Activated naive CD8-positive, alpha-beta T cell (primary cell): Measurements from ENCODE around the gene PARVG.
"Not testable (repeated sequence)": the region's sequence is repeated elsewhere in the genome, so short reads cannot be mapped to it uniquely, and the experiment has no call there.

Experiments
- H3K27ac Mint-ChIP-seq: one replicate; pipeline ENCODE4 v1.8.0; 2021; ENCODE audit warnings: mixed read lengths
- H3K27me3 Mint-ChIP-seq: one replicate; pipeline ENCODE4 v1.8.0; 2021; ENCODE audit warnings: mixed read lengths
- H3K36me3 Mint-ChIP-seq: one replicate; pipeline ENCODE4 v1.8.0; 2021; ENCODE audit warnings: mixed read lengths
- H3K4me1 Mint-ChIP-seq: one replicate; pipeline ENCODE4 v1.8.0; 2021; ENCODE audit warnings: low read depth, mixed read lengths
- H3K4me3 Mint-ChIP-seq: one replicate; pipeline ENCODE4 v1.8.0; 2021; ENCODE audit warnings: mild to moderate bottlenecking, mixed read lengths
- H3K9me3 Mint-ChIP-seq: one replicate; pipeline ENCODE4 v1.8.0; 2021; ENCODE audit warnings: low read depth, mixed read lengths

The PARVG gene

DNA sequence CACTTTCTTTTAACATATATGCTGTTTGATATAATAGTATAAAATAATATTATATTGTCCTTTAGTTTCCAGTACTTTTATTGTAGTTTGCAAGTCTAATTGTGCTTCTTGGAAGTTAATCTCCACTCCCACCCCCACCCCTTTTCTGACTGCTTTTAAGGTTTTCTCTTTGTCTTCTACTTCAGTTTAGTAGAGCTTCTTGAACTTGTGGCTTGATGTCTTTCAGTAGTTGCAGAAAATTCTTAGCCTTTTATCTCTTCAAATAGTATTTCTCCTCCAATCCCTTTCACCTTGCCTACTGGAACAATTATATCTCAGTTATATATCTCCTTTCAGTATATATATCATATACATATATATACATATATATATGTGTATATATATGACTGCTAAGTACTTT is 56.6 kb downstream of the PARVG start:
- no peaks in the 10 kb centered on the region for H3K36me3 Mint-ChIP-seq
- no peak overlapping the region for H3K27ac Mint-ChIP-seq
- peaks cover 3% of the 10 kb centered on the region for H3K9me3 Mint-ChIP-seq
- H3K4me1 Mint-ChIP-seq, result no peaks in the 10 kb centered on the region
- peaks cover 8% of the 10 kb centered on the region for H3K27me3 Mint-ChIP-seq
- H3K4me3 Mint-ChIP-seq, result no peak overlapping the region

DNA sequence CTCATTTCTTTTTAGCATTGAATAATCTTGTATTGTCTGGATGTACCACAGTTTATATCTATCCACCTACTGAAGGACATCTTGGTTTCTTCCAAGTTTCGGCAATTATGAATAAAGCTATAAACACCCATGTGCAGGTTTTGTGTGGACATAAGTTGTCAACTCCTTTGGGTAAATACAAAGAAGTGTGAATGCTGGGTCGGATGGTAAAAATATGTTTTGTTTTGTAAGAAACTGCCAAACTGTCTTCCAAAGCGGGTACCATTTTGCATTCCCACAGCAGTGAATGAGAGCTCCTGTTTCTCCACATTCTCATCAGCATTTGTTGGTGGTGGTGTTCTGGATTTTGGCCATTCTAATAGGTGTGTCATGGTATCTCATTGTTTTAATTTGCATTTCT is 60.4 kb downstream of the PARVG start:
- not testable (repeated sequence) for H3K4me3 Mint-ChIP-seq, H3K9me3 Mint-ChIP-seq, H3K4me1 Mint-ChIP-seq, H3K36me3 Mint-ChIP-seq, H3K27ac Mint-ChIP-seq
- peaks cover 19% of the 10 kb centered on the region for H3K27me3 Mint-ChIP-seq

DNA sequence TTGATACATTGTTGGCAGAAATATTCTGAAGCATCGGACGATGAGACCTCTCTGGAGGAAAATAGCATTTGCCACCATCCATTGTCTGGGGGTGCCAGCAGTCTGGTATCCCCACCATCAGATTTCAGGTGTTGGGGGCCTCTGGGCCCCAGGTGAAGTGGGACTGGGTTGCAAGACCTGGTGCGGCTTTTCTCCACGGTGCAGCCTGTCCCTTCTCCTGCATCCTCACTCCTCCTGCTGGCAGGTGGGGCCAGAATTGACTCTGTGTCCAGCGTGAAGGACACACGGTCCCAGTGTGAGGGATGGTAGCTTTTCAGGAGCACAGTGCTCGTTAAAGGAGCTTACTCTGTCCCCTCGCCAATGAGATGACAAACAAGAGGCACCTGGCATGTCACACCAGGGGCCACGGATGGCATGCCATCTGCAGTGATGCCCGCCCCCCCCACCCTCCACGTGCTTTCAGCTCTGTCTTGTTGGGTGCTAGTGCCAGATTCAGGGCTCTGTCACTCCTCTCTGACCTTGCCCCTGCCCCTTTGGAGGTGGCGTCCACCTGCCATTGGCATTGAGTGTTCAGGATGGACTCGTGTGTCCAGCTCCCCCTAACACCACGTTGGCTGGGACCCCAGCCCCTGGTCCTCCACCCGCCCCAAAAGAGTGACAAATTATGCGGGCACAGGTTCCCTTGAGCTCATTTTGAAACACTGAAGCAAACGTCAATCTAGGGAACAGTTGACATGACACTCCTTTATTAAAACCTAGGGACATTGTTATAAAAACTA is 62.4 kb downstream of the PARVG start:
- peaks cover 17% of the 10 kb centered on the region for H3K27me3 Mint-ChIP-seq
- H3K4me1 Mint-ChIP-seq, result no peaks in the 10 kb centered on the region
- no peak overlapping the region for H3K27ac Mint-ChIP-seq
- no peaks in the 10 kb centered on the region for H3K9me3 Mint-ChIP-seq
- no peaks in the 10 kb centered on the region for H3K36me3 Mint-ChIP-seq
- H3K4me3 Mint-ChIP-seq, result no peak overlapping the region

DNA sequence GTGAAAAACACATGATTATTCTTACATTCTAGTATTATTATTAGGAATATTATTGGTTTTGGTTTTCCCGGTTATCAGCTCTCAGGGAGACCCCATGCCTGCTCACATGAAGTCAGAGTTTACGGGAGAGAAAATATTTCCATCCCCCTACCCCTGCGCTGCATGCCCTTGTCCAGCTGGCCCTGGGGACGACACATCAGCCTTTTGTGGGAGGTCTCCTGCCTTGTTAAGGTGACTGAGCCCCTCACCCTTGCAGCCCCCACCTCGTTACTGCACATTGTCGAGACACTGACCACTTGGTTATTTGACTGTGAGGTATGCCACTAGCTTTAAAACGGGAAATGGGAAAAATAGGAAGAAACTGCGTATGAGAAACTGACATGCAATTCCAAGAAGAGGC is 63.0 kb downstream of the PARVG start:
- no peaks in the 10 kb centered on the region for H3K4me1 Mint-ChIP-seq
- peaks cover 17% of the 10 kb centered on the region for H3K27me3 Mint-ChIP-seq
- no peak overlapping the region for H3K27ac Mint-ChIP-seq
- H3K4me3 Mint-ChIP-seq, result no peak overlapping the region
- no peaks in the 10 kb centered on the region for H3K9me3 Mint-ChIP-seq
- H3K36me3 Mint-ChIP-seq, result no peaks in the 10 kb centered on the region

DNA sequence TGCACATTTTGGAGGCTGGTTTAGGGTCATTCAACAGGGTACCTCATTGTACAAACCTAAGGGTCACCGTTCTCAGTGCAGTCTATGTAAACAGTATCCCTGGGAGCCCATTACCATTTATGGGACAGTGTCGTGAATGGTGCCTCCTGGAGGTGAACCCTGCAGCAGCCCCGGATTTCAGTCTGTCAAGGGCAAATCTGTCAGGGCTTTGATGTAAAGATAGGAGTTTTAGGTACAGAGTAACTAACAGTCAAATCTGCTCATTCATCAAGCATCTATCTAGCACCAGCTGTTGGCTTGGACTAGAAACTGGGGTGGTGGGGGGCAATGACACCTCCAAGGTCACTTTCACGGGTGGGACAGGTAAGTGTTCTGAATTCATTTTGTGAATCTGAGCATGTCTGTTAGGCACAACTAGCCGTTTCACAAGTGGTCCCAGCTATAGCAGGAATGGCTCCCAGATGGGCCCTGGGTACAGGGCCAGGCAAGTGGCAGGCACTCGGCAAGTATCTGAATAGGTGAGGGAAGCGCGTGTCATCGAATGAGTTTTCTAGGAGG is 63.6 kb downstream of the PARVG start:
- Mint-ChIP-seq H3K36me3 (no peaks in the 10 kb centered on the region), H3K9me3 (no peaks in the 10 kb centered on the region), H3K27me3 (peaks cover 17% of the 10 kb centered on the region), H3K4me3 (no peak overlapping the region), H3K4me1 (no peaks in the 10 kb centered on the region), H3K27ac (no peak overlapping the region)

DNA sequence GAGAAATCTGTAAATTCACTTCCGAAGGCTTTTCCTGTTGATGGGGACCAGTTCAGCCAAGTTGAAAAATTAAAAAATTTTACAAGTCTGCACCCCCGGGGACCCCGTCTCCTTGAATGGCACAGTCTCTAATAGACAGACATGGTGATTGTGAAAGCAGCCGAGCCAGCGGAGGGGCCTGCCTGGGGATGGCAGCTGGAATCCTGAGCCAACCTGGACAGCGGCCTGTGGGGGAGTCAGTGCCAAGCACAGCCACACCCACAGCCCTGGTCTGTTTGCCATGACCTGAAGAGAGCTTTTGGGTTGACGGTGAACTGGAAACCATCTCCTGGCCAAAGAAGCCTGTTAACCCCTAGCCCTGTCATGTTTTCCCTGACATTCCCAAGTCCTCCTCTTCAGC is 64.7 kb downstream of the PARVG start:
- no peaks in the 10 kb centered on the region for H3K4me1 Mint-ChIP-seq
- no peak overlapping the region for H3K27ac Mint-ChIP-seq
- H3K9me3 Mint-ChIP-seq, result peaks cover 10% of the 10 kb centered on the region
- H3K27me3 Mint-ChIP-seq, result peaks cover 17% of the 10 kb centered on the region
- H3K36me3 Mint-ChIP-seq, result no peaks in the 10 kb centered on the region
- no peak overlapping the region for H3K4me3 Mint-ChIP-seq

DNA sequence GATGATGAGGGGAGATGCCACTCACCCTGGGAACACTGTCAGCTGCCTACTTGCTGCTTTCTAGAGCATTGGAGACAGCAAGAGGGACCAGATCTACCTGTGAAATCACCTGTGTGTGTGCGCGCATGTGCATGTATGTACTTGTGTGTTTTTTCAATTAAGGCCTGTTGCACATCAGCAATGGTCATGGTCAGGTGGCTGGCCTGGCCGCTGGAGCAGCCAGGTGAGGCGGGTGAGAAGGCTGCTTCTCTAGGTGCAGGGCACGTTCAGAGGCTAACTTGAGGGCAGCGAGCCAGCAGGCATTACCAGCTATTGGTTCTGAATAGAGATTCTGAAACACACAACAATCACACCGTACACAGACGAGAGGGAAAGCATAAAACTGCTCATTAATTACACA is 65.1 kb downstream of the PARVG start:
- Mint-ChIP-seq H3K4me3 (no peak overlapping the region), H3K9me3 (peaks cover 11% of the 10 kb centered on the region), H3K4me1 (no peaks in the 10 kb centered on the region), H3K27ac (no peak overlapping the region), H3K27me3 (peaks cover 15% of the 10 kb centered on the region), H3K36me3 (no peaks in the 10 kb centered on the region)

DNA sequence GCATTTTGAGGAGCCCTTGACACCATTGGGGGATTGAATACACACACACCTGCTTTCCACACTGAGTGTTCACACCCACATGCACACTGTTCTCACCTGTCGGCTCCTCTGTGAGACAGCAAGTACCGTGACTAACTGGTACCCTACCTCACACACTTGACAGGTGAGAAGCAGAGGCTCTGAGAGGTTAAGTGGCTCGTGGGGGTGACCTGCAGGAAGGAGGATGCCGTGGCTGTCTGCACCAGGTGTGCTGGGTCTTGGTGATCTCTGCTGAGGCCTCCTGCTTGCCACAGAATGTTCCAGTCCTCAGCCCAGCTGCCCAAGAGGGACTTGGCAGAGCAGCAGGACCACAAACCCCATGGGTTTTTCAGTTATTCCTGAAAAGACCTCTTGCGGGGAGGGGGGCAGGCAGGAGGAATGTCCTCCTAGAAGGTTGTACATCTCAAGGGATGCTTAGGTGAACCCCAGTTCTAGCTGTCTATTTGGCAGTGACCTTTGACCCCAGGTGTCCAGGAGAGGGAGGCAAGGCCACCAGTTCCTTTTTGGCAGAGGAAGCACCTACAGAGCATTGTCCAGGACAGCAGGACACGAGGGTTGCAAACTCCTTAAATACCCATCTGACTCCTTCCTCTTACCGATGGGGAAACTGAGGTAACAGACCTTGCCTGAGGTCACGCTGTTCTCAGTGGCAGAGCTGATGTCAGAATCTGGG is 66.0 kb downstream of the PARVG start:
- H3K4me3 Mint-ChIP-seq, result no peak overlapping the region
- H3K36me3 Mint-ChIP-seq, result no peaks in the 10 kb centered on the region
- no peaks in the 10 kb centered on the region for H3K4me1 Mint-ChIP-seq
- H3K27me3 Mint-ChIP-seq, result peaks cover 14% of the 10 kb centered on the region
- peaks cover 11% of the 10 kb centered on the region for H3K9me3 Mint-ChIP-seq
- H3K27ac Mint-ChIP-seq, result no peak overlapping the region

DNA sequence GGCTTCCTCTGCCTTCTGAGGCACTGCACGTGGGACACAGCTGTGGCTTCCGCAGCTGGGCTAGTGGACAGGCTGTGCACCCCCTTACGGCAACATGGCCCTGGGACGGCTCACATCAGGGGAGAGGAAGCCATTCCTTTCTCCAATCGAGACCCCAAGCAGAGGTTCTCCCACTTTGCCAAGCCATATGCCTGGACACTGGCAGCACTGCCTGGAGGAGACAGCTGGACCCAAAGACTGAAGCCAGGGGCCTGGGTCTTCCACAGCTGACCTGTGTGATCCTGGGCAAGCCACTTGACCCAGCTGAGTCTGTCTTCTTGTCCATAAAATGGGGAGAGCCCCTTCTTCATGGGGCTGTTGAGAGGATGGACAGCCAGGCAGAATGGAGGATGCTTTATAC is 66.6 kb downstream of the PARVG start:
- H3K36me3 Mint-ChIP-seq, result no peaks in the 10 kb centered on the region
- no peak overlapping the region for H3K4me3 Mint-ChIP-seq
- peaks cover 11% of the 10 kb centered on the region for H3K27me3 Mint-ChIP-seq
- peaks cover 11% of the 10 kb centered on the region for H3K9me3 Mint-ChIP-seq
- no peak overlapping the region for H3K27ac Mint-ChIP-seq
- no peaks in the 10 kb centered on the region for H3K4me1 Mint-ChIP-seq

DNA sequence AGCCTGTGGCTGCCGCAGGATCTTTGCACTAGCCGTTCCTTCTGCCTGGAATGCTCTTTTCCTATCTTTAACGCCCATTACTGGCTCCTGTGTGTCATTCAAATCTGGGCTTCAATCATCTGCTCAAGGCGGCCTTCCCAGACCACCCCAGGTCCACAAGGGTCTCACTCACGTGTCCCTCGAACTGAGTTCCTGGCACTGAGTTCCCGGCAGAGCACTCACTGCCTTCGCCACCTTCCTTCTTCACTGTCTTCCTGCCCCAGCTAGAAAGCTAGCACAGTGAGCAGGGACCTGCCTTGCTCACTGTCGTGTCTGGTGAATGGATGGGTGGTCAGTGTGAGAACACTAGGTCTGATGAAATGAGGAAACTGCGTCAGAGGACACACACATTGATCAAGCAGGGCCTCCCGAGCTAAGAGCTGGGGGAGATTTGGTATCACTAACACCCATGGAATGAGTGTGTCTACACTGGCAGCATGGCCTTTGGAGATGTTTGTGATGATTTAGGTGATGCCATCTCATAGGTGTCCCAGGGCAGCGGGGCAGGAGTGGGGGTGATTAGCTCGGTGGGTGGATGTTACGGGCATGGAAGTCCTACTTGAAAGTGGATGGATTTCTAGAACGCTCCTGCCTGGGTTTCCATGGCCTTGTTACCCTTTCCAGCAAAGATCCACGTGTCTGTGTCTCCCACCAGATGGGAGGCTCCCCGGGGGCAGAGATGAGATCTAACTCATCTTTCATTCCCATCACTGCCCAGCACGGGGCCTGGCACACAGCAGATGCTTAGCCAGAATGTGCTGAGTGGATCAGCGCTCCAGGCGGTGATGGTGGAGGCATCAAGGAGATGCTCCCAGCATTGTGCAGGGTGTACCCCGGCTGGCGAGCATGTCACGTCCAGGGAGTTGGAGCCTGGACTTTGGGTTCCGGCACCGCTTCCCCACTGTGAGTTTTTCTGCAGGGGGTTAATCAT is 67.5 kb downstream of the PARVG start:
- Mint-ChIP-seq H3K9me3 (peaks cover 11% of the 10 kb centered on the region), H3K4me1 (no peaks in the 10 kb centered on the region), H3K27me3 (peaks cover 10% of the 10 kb centered on the region), H3K36me3 (peaks cover 2% of the 10 kb centered on the region), H3K4me3 (no peak overlapping the region), H3K27ac (no peak overlapping the region)

DNA sequence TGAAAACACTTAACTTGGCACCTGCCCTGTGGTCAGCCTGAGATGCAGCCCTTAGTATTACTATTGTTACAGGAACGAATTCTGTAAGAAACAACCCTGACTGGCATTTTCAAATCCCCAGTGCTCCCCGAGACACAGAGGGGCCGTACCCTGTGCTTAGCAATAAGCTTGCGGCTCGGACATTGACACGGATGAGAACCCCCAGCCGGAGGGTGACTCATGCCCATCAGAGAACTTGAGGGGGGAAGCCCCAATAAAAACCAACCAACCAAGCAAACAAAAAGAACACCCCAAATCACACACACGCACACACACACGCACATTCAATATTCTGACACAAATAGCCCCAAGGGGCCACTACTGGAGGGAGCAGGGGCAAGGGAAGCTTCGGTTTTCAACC is 68.2 kb downstream of the PARVG start:
- Mint-ChIP-seq H3K4me1 (no peaks in the 10 kb centered on the region), H3K27me3 (peaks cover 10% of the 10 kb centered on the region), H3K36me3 (peaks cover 2% of the 10 kb centered on the region), H3K4me3 (no peak overlapping the region), H3K9me3 (peaks cover 11% of the 10 kb centered on the region), H3K27ac (no peak overlapping the region)

DNA sequence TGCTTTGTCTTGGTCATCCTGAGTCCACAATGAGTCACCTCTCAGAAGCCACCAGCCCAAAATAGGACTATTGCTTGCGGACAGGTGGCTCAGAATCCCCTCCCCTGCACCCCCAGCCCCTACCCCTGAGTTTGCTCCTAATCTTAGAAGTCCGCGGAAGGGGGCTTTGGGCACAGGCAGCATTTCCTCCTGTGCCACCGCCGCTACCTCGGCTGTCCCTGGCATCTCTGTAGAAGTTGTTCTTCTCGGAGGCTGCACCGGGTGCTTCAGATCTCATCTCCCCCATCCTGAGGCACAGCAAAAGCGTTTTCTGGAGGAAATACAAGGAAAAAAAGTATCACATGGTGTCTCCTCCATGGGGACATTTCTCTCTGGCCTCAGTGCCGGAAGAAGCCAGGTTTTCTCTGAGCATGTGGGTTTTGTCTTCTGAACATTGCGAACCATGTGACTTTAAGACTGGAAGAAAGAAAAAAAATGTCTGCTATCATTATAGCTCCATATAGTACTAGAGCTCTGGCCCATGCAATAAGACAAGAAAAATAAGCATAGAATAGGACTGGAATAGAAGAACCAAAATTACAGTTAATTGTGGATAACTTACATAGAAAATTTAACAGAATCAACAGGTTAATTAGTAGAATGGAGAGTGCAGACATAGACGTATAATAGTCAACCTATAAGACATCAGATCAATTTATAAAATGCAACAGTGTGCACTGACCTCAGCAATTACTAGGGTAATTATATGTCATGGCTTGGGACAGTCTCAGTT is 68.8 kb downstream of the PARVG start:
- Mint-ChIP-seq H3K4me3 (no peak overlapping the region), H3K27me3 (peaks cover 8% of the 10 kb centered on the region), H3K36me3 (peaks cover 2% of the 10 kb centered on the region), H3K9me3 (peaks cover 11% of the 10 kb centered on the region), H3K27ac (no peak overlapping the region), H3K4me1 (no peaks in the 10 kb centered on the region)

DNA sequence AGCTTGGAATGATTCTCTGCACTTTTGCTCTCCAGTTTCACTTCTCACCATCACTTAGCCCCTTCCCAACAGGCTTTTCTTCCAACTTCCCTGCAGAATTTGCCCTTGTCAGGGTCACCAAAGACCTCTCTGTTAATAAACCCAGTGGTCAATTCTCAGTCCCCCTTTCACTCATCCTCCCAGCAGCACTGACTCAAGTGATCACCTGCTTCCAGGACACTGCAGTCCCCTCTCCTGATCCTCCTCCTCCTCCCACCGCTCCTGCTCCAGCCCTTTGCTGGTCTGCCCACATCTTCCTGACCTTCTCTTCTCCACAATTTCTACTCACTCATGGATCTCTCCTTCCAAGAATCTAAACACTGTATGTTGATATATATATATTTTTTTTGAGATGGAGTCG is 74.1 kb downstream of the PARVG start:
- H3K9me3 Mint-ChIP-seq, result peaks cover 7% of the 10 kb centered on the region
- H3K4me1 Mint-ChIP-seq, result peaks cover 6% of the 10 kb centered on the region
- H3K27me3 Mint-ChIP-seq, result peaks cover 2% of the 10 kb centered on the region
- no peak overlapping the region for H3K4me3 Mint-ChIP-seq
- H3K27ac Mint-ChIP-seq, result no peak overlapping the region
- H3K36me3 Mint-ChIP-seq, result peaks cover 2% of the 10 kb centered on the region

DNA sequence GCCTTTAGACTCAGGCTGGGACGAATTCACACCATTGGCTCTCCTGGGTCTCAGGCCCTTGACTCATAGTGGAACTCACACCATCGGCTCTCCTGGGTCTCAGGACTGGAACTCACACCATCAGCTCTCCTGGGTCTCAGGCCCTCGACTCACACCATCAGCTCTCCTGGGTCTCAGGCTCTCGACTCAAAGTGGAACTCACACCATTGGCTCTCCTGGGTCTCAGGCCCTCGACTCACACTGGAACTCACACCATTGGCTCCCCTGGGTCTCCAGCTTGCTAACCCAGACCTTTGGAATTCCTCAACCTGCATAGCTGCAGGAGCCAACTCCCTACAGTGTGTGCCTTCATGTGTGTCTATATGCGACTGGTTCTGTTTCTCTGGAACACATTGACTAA is 75.4 kb downstream of the PARVG start:
- Mint-ChIP-seq H3K9me3 (no peaks in the 10 kb centered on the region), H3K4me3 (no peak overlapping the region), H3K27me3 (peaks cover 2% of the 10 kb centered on the region), H3K36me3 (peaks cover 2% of the 10 kb centered on the region), H3K27ac (no peak overlapping the region), H3K4me1 (peaks cover 8% of the 10 kb centered on the region)
